Body of pancreas (tissue), 4 donors: Measurements from ENCODE around the gene DEPDC7. TPM values are rescaled to one million over a fixed set of nuclear protein-coding genes. Genes with fewer than 3 reads are reported as not detected.
A peak's percentile ranks its signal among the peaks of the same experiment; 100 is the strongest.
"Not testable (repeated sequence)": the region's sequence is repeated elsewhere in the genome, so short reads cannot be mapped to it uniquely, and the experiment has no call there.

Experiments used
- ATAC-seq: fragments of 150-250 bp; one replicate; pipeline ENCODE4 v1.9.1; 2016
- DNase-seq, 4 donors: peaks; one replicate each; pipeline ENCODE4 v3.0.0-alpha.2; 2019
- H3K27ac ChIP-seq, 4 donors: fragments of 200-600 bp; sonication (generic); 1 replicate in 3 of 4; 2 replicates in 1 of 4; pipeline versions ENCODE4 v1.5.1 to v1.6.1; 2016 to 2019; ENCODE audit warnings: mild to moderate bottlenecking in 1 of 4, mixed read lengths in 1 of 4, moderate library complexity in 1 of 4
- H3K27me3 ChIP-seq, 2 donors: fragments of 200-600 bp; sonication (generic); one replicate each; pipeline ENCODE4 v1.6.0; 2016; ENCODE audit warnings: mild to moderate bottlenecking in 1 of 2
- H3K36me3 ChIP-seq, 2 donors: fragments of 200-600 bp; sonication (generic); replicated peaks in 1 of 2; 2 replicates each; pipeline ENCODE4 v1.5.1; 2016; ENCODE audit warnings: low read depth in 2 of 2; ENCODE audit not compliant: insufficient read depth in 1 of 2
- H3K4me1 ChIP-seq: fragments of 200-600 bp; sonication (generic); one replicate; pipeline ENCODE4 v1.6.0; 2016
- H3K4me3 ChIP-seq, 2 donors: fragments of 200-600 bp; sonication (generic); 1 replicate in 1 of 2; 2 replicates in 1 of 2; pipeline ENCODE4 v1.5.1; 2016 to 2019
- H3K9me3 ChIP-seq, 3 donors: fragments of 200-600 bp; sonication (generic); 1 replicate in 2 of 3; 2 replicates in 1 of 3; pipeline ENCODE4 v1.5.1; 2016
- CTCF ChIP-seq, 7 experiments: fragments of 450-650 bp in 4 of 7; fragments of 200-600 bp in 3 of 7; sonication (generic) in 3 of 7; IDR thresholded peaks; one replicate each; pipeline ENCODE4 v1.5.1; 2016 to 2019; ENCODE audit warnings: antibody characterized with exemption in 7 of 7
- POLR2A ChIP-seq, 3 donors: fragments of 450-650 bp; IDR thresholded peaks; one replicate each; pipeline ENCODE4 v1.6.1; 2016; ENCODE audit warnings: antibody characterized with exemption in 3 of 3, mild to moderate bottlenecking in 2 of 3
- WGBS, 2 donors: methylation state at CpG; one replicate each; pipeline ENCODE4 v1.1.5; 2017; 5-methylcytosine and 5-hydroxymethylcytosine counted together
- intact Hi-C: fragments of 100-400 bp; cut with DNase I; formaldehyde crosslinking; loops from one replicate; pipeline ENCODE4 v1.15.1; 2023
- total RNA-seq, 2 donors: library from RNA; depleted of rRNA; stranded (reverse); fragments of >200 nt; gene quantifications; one replicate each; pipeline ENCODE4 v1.1.0, GENCODE V29; 2016

DEPDC7 gene
- total RNA-seq = 1 to 10 TPM in 1 of 2 donors, under 1 TPM in 1; 0.99 to 6.0 TPM

DNA sequence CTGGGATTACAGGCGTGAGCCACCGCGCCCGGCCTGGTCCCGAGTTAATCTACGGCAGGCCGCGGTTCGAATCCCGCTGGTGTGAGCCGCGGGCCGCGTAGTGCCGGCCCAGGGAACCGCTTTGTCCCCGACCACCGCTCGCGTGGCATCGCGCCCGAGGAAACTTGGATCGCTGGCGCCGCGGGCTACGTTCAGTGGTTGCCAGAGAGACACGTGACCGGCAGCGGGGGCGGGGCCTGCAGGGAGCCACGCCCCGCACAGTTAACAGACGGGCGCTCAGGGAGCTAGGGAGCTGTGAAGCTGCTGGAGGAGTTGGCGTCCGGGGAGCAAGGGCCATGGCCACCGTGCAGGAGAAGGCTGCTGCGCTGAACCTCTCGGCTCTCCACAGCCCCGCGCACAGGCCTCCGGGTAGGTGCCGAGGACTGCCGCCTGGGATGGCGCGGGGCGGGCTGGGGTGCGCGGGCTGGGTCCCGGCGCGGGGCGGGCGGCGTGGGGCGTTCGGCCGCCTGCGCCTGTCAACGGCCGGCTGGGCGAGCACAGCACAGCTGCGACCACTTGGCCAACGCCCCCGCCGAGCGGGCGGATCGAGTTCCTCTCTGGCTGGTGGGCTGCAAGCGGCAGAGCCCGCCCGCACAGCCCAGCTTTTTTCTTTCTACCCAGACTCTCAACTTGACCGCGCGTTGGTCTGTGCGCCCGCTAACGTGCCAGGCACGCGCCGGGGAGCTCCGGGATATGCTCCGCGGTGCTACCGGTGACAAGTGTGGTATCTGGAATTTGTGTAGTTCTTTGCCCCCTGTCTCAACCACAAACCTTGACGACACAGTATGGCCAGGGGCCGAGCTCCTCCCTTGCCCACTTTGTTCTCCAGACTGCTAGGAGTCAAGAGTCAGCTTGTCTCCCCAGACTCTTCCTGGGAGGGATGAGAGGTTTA lies at the start of gene DEPDC7:
Gene DEPDC7, plus strand, starts transcription at position 258 of the 931 bp plus-strand sequence. Its CDS starts 78 bp downstream, at position 336.
- H3K4me1 ChIP-seq = peaks cover 20% of the 10 kb centered on the region
- H3K4me3 ChIP-seq = peak within 1 kb of the TSS in 1 of 2 donors; percentile 67
- peak; percentile 58 to 69 (median 65) for TF ChIP-seq POLR2A (IDR thresholded peaks at IDR 0.05)
- TF ChIP-seq CTCF (IDR thresholded peaks at IDR 0.05) = peak in 1 of 7 experiments; percentile 8
- 0 to 5% methylated on average over 4 to 68 of the region's 89 CpGs for WGBS, 2 donors
- no peaks in the 10 kb centered on the region for H3K27me3 ChIP-seq
- no peaks in the 10 kb centered on the region for H3K9me3 ChIP-seq
- H3K27ac ChIP-seq = peak within 1 kb of the TSS; percentile 25 to 77 (median 63)
- ATAC-seq = peak; percentile 97
- peak; percentile 93 to 97 (median 94) for DNase-seq
- H3K36me3 ChIP-seq = no peaks in the 10 kb centered on the region
- intact Hi-C loops = no loop called here

DNA sequence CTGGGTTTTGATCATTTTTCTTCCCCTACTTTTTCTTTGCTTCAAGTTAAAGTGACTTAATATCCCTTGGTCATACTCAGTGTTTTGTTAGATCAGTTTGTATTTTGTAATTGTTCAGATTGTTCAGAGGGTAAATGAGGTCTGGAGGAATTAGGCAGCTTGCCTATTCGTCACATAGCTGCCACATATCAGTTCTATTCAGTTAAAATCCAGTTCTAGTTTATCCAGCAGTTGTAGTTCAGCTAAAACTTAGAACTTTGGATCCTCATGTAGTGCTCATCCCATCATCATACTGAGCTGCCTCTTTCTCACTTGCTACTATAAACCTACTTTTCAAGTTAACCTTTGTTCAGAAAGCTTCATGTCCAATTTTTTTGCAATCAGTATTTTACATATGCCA lies 47.1 kb upstream of the DEPDC7 start:
- TF ChIP-seq CTCF (IDR thresholded peaks at IDR 0.05) (no peak), POLR2A (IDR thresholded peaks at IDR 0.05) (no peak)
- no peaks in the 10 kb centered on the region for H3K4me1 ChIP-seq
- WGBS, 2 donors = 59 to 88% methylated on average over 1 of the region's 1 CpG
- intact Hi-C loops = no loop called here
- H3K27ac ChIP-seq = no peak overlapping the region
- H3K27me3 ChIP-seq = no peaks in the 10 kb centered on the region
- ATAC-seq = no peak
- no peaks in the 10 kb centered on the region for H3K9me3 ChIP-seq
- H3K4me3 ChIP-seq = no peak overlapping the region
- DNase-seq = no peak
- H3K36me3 ChIP-seq = no peaks in the 10 kb centered on the region

DNA sequence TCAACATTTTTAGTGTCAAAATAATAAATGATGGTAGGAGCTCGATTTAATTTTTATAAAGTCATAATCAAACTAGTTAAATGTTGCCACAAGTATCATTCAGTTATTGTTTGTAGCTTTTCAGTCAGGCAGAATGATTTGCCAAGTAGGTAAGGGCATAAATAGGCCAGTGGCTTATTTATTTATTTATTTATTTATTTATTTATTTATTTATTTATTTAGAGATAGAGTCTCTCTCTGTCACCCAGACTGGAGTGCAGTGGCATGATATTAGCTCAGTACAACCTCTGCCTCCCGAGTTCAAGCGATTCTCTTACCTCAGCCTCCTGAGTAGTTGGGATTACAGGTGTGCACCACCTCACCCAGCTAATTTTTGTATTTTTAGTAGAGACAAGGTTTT lies 43.4 kb upstream of the DEPDC7 start:
- ATAC-seq, H3K27ac ChIP-seq, H3K9me3 ChIP-seq, H3K4me3 ChIP-seq, H3K36me3 ChIP-seq, DNase-seq, H3K27me3 ChIP-seq, intact Hi-C loops, H3K4me1 ChIP-seq: not testable (repeated sequence)
- WGBS, 2 donors = 94 to 98% methylated on average over 3 of the region's 3 CpGs

DNA sequence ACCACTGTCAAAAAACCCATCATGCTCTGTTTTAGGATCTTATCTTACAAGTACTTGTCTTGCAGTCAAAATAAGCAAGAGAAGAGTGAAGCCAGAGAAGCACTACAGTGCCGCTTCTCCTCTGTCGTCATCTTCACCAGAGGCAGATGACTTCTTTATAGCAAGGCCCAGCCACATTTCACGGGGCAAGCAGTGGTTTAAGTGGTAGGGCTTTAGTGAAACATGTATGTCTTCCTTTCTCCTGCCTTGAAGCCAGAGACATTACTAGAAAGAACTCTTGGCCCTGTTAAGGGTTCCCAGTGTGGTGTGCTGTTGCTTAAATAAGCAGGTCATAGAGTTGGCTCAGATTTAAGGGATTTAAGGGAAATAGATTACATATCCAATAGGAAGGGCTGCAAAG lies 42.9 kb upstream of the DEPDC7 start:
- intact Hi-C loops = no loop called here
- TF ChIP-seq POLR2A (IDR thresholded peaks at IDR 0.05) = no peak
- TF ChIP-seq CTCF (IDR thresholded peaks at IDR 0.05) = no peak
- Histone ChIP-seq H3K9me3 (no peaks in the 10 kb centered on the region), H3K27me3 (no peaks in the 10 kb centered on the region), H3K4me1 (no peaks in the 10 kb centered on the region), H3K4me3 (no peak overlapping the region), H3K36me3 (peaks cover 0 to 3% of the 10 kb centered on the region in 2 donors), H3K27ac (no peak overlapping the region)
- DNase-seq = no peak
- no peak for ATAC-seq
- 92 to 94% methylated on average over 3 of the region's 3 CpGs for WGBS, 2 donors

DNA sequence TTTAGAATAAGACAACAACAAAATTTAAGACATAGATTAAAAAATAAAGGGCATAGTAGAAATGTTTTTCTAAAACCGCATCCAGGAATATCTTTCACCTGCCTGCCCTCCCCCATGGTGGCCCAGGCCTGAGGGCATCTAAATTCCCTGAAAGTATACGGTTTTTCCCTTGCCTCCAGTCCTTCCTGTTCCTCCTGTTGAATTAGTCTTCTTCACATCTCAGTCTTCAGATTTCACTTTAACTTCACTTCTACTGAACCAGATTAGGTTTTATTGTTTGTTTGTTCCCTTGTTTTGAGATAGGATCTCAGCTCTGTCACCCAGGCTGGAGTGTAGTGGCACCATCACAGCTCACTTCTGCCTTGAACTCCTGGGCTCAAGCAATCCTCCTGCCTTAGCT lies 33.1 kb upstream of the DEPDC7 start:
- DNase-seq (no peak), ATAC-seq (no peak)
- Histone ChIP-seq H3K36me3 (no peaks in the 10 kb centered on the region), H3K27me3 (no peaks in the 10 kb centered on the region), H3K4me1 (no peaks in the 10 kb centered on the region), H3K4me3 (no peak overlapping the region), H3K9me3 (no peaks in the 10 kb centered on the region), H3K27ac (no peak overlapping the region)
- TF ChIP-seq CTCF (IDR thresholded peaks at IDR 0.05) (no peak), POLR2A (IDR thresholded peaks at IDR 0.05) (no peak)
- WGBS, 2 donors = 93 to 98% methylated on average over 2 of the region's 2 CpGs
- intact Hi-C loops = no loop called here
